CD4-positive, alpha-beta T cell treated with Interferon alpha-2 for 1 hour (primary cell): ENCODE data around the gene ANXA5.
"Not testable (repeated sequence)": the region's sequence is repeated elsewhere in the genome, so short reads cannot be mapped to it uniquely, and the experiment has no call there.

Experiments used
- DNase-seq, 2 donors: peaks; one replicate each; pipeline ENCODE4 v3.0.0-alpha.2; 2020 to 2022

The ANXA5 gene

GRCh38 chr4:121696581-121697461 lies at the start of gene ANXA5:
ANXA5 (minus strand) TSS chr4:121696980; CDS start chr4:121696589, 391 bp downstream.
- peak; percentile 78 to 83 for DNase-seq

- no peak for DNase-seq
These were observed 46.0 kb upstream of the ANXA5 start for GRCh38 chr4:121742794-121743193.

GRCh38 chr4:121741751-121742150 lies 45.0 kb upstream of the ANXA5 start:
- no peak for DNase-seq

- DNase-seq, result no peak
These were observed 44.1 kb upstream of the ANXA5 start for GRCh38 chr4:121740796-121741409.

GRCh38 chr4:121739575-121739974 lies 42.8 kb upstream of the ANXA5 start:
- no peak for DNase-seq

- no peak for DNase-seq
These were observed 42.2 kb upstream of the ANXA5 start for GRCh38 chr4:121738780-121739535.

GRCh38 chr4:121737846-121738554 lies 41.2 kb upstream of the ANXA5 start:
- no peak for DNase-seq

GRCh38 chr4:121736735-121737351 lies 40.1 kb upstream of the ANXA5 start:
- DNase-seq, result peak in 1 of 2 donors; percentile 39

GRCh38 chr4:121734571-121734970 lies 37.8 kb upstream of the ANXA5 start:
- no peak for DNase-seq

- no peak for DNase-seq
These were observed 37.2 kb upstream of the ANXA5 start for GRCh38 chr4:121733942-121734341.

- DNase-seq, result not testable (repeated sequence)
These were observed 33.0 kb upstream of the ANXA5 start for GRCh38 chr4:121729753-121730152.

GRCh38 chr4:121728798-121729226 lies 32.0 kb upstream of the ANXA5 start:
- no peak for DNase-seq

GRCh38 chr4:121728066-121728465 lies 31.3 kb upstream of the ANXA5 start:
- DNase-seq, result no peak

- peak in 1 of 2 donors; percentile 71 for DNase-seq
These were observed 30.0 kb upstream of the ANXA5 start for GRCh38 chr4:121726642-121727268.

GRCh38 chr4:121724671-121725070 lies 27.9 kb upstream of the ANXA5 start:
- no peak for DNase-seq

- no peak for DNase-seq
These were observed 24.9 kb upstream of the ANXA5 start for GRCh38 chr4:121721700-121722099.

GRCh38 chr4:121720109-121720508 lies 23.3 kb upstream of the ANXA5 start:
- no peak for DNase-seq

- no peak for DNase-seq
These were observed 21.0 kb upstream of the ANXA5 start for GRCh38 chr4:121717680-121718237.

- no peak for DNase-seq
These were observed 17.8 kb upstream of the ANXA5 start for GRCh38 chr4:121714548-121714947.

GRCh38 chr4:121712783-121713182 lies 16.0 kb upstream of the ANXA5 start:
- DNase-seq, result no peak

- no peak for DNase-seq
These were observed 15.3 kb upstream of the ANXA5 start for GRCh38 chr4:121712001-121712651.
